ENCODE measurements around the gene OR5H2. TPM values are rescaled to one million over a fixed set of nuclear protein-coding genes. Genes with fewer than 3 reads are reported as not detected.

OR5H2 gene
- total and polyA plus RNA-seq, 2 of the 8 experiments (the other 6 are each of a cell fraction or from before 2014, with no cell fraction given) = not detected

- no peak overlapping the region for H3K14ac ChIP-seq (ENCODE audit: insufficient read length)
- H4K91ac ChIP-seq (replicated peaks; ENCODE audit: insufficient read length, low read length) = peak overlapping the region; percentile 92
- peak overlapping the region; percentile 70 for H2AFZ ChIP-seq (ENCODE audit: low read length)
- H3K27ac ChIP-seq (ENCODE audit: low read depth, low read length) = peak overlapping the region; percentile 48; the same call in 1 of the 2 replicates
- H3K23me2 ChIP-seq (ENCODE audit: low read depth, low read length) = 0 out of 2 replicates have a peak, but pooled peaks cover 2% of the 10 kb centered on the region
- no peak overlapping the region for H3K23ac ChIP-seq (ENCODE audit: insufficient read length)
- TF ChIP-seq HDAC2 (IDR thresholded peaks at IDR 0.05; ENCODE audit: borderline replicate concordance in 1 of 2, low read depth in 2 of 2, low read length in 2 of 2) (no peak), TCF12 (IDR thresholded peaks at IDR 0.05; ENCODE audit: low read depth, low read length) (no peak), SAP30 (IDR thresholded peaks at IDR 0.05; ENCODE audit: insufficient read depth, insufficient replicate concordance, low read length) (no peak), SIRT6 (IDR thresholded peaks at IDR 0.05; ENCODE audit: low read length) (no peak), PHF8 (conservative IDR thresholded peaks at IDR 0.05; ENCODE audit: low read depth, low read length) (no peak), SP2 (IDR thresholded peaks at IDR 0.05; ENCODE audit: low read length) (no peak), KDM5A (IDR thresholded peaks at IDR 0.05; ENCODE audit: low read length) (no peak)
- peak overlapping the region; percentile 7 for H3K18ac ChIP-seq (ENCODE audit: extremely low read depth, low read length)
- H2BK120ac ChIP-seq (replicated peaks; ENCODE audit: low read depth, low read length) = peak overlapping the region; percentile 3
- no peaks in the 10 kb centered on the region for H3K79me1 ChIP-seq (ENCODE audit: low read depth, low read length)
- ChIA-PET CTCF (ENCODE audit: partially characterized antibody) (interaction anchor here (0.7 to 5.6 kb wide), 43 partner anchors 9 to 633 kb away, joined by 3 to 97 read pairs (median 4); partner anchors contain the start of gene OR5H15), POLR2A (ENCODE audit: partially characterized antibody) (interaction anchor here (0.7 to 2.3 kb wide), 8 partner anchors 10 to 291 kb away, joined by 3 to 13 read pairs (median 3); no protein-coding TSS in a partner anchor)
- peaks cover 0 to 9% of the 10 kb centered on the region in 2 experiments; a peak in 2 of 4 replicates for H3K79me2 ChIP-seq (ENCODE audit: control insufficient read depth in 1 of 2, insufficient read depth in 2 of 2, low read length in 2 of 2)
- peak overlapping the region; percentile 45 for H2BK12ac ChIP-seq (ENCODE audit: low read depth, low read length)
- H4K5ac ChIP-seq (ENCODE audit: insufficient read length, low read depth, low read length) = peak overlapping the region; percentile 7
- H3K4me2 ChIP-seq (ENCODE audit: insufficient read depth in 1 of 2, low read depth in 2 of 2, low read length in 2 of 2) = no peak overlapping the region
- no peak overlapping the region for H3K4me3 ChIP-seq (ENCODE audit: extremely low read depth in 1 of 4, insufficient read depth in 2 of 4, low read depth in 3 of 4, low read length in 4 of 4)
- H3K4ac ChIP-seq (replicated peaks; ENCODE audit: insufficient read length, low read depth, low read length) = peak overlapping the region; percentile 10
- peak overlapping the region; percentile 84 for H2BK5ac ChIP-seq (ENCODE audit: low read depth, low read length)
- no peaks in the 10 kb centered on the region for H3K36me3 ChIP-seq (ENCODE audit: control insufficient read depth in 2 of 4, insufficient read depth in 4 of 4, low read length in 3 of 4)
- WGBS, 2 experiments (ENCODE audit: extremely low coverage in 1 of 2, insufficient coverage in 1 of 2, insufficient read length in 1 of 2, insufficient replicate concordance in 2 of 2, low coverage in 1 of 2, low lambda C conversion rate in 2 of 2, missing lambda C conversion rate in 1 of 2) = 98% methylated on average over 5 of the region's 5 CpGs; no CpG with 5 or more reads in 1 of the 2 experiments
- H2BK20ac ChIP-seq (ENCODE audit: low read length) = peak overlapping the region; percentile 100
- H3K27me3 ChIP-seq (replicated peaks in 1 of 4; ENCODE audit: control insufficient read depth in 3 of 4, extremely low read depth in 1 of 4, insufficient read depth in 3 of 4, low read length in 3 of 4) = no peaks in the 10 kb centered on the region
- peak overlapping the region; percentile 43; the same call in 1 of the 2 replicates for H2AK5ac ChIP-seq (ENCODE audit: low read depth, low read length)
- no peaks in the 10 kb centered on the region for H3K9me3 ChIP-seq (ENCODE audit: insufficient read depth in 2 of 2, low read depth in 1 of 2, low read length in 1 of 2)
- no peak for FAIRE-seq
- H4K20me1 ChIP-seq (replicated peaks in 1 of 2; ENCODE audit: control insufficient read depth in 1 of 2, insufficient read depth in 2 of 2, low read length in 2 of 2) = no peaks in the 10 kb centered on the region
- H3K9ac ChIP-seq (replicated peaks in 1 of 4; ENCODE audit: extremely low read depth in 1 of 4, low read depth in 3 of 4, low read length in 3 of 4) = peak overlapping the region in 1 of 4 experiments; percentile 19; a peak in 1 of 7 replicates
- H2BK15ac ChIP-seq (ENCODE audit: low read length) = peak overlapping the region; percentile 93; the same call in 1 of the 2 replicates
- H4K8ac ChIP-seq (ENCODE audit: extremely low read depth, insufficient read depth, low read length) = peak overlapping the region; percentile 62
- peaks cover 9 to 24% (median 14%) of the 10 kb centered on the region in 4 experiments for H3K4me1 ChIP-seq (replicated peaks in 1 of 4; ENCODE audit: control insufficient read depth in 3 of 4, insufficient read depth in 4 of 4, low read length in 3 of 4)
- H3K56ac ChIP-seq (replicated peaks; ENCODE audit: insufficient read length, low read depth, low read length) = no peak overlapping the region
- no peak for DNase-seq (ENCODE audit: low read depth in 1 of 2, low spot score in 2 of 2)
Measured at GRCh38 chr3:98328933-98329332, 46.6 kb downstream of the OR5H2 start.
